Muscle layer of colon (tissue), 2 donors: Measurements from ENCODE around the gene CACNA2D3.

ENCODE experiments used
- H3K27ac ChIP-seq: one replicate; pipeline ENCODE4 v1.7.0; 2013; ENCODE audit warnings: low read depth, mild to moderate bottlenecking, low read length, moderate library complexity
- H3K27me3 ChIP-seq, 2 donors: one replicate each; pipeline ENCODE4 v1.7.0; 2013; ENCODE audit warnings: low read length in 2 of 2, mild to moderate bottlenecking in 2 of 2; ENCODE audit not compliant: insufficient read depth in 2 of 2, control insufficient read depth in 1 of 2
- H3K36me3 ChIP-seq: one replicate; pipeline ENCODE4 v1.7.0; 2013; ENCODE audit warnings: mild to moderate bottlenecking, low read length; ENCODE audit not compliant: insufficient read depth
- H3K4me1 ChIP-seq: one replicate; pipeline ENCODE4 v1.7.0; 2013; ENCODE audit warnings: mild to moderate bottlenecking, low read length; ENCODE audit not compliant: insufficient read depth
- H3K4me3 ChIP-seq, 2 donors: one replicate each; pipeline ENCODE4 v1.7.0; 2013; ENCODE audit warnings: low read length in 2 of 2, low read depth in 1 of 2, mild to moderate bottlenecking in 1 of 2, moderate library complexity in 1 of 2
- H3K9ac ChIP-seq: one replicate; pipeline ENCODE4 v1.7.0; 2013; ENCODE audit warnings: low read length
- H3K9me3 ChIP-seq: one replicate; pipeline ENCODE4 v1.7.0; 2013; ENCODE audit warnings: mild to moderate bottlenecking, low read length
- donor health status: abdominal sarcoma.
- donor health status: Adenocarcinoma of cecum.

Gene CACNA2D3

GRCh38 chr3:54863786-54864185 is 741.4 kb downstream of the CACNA2D3 start:
- H3K27ac ChIP-seq = no peak overlapping the region
- no peaks in the 10 kb centered on the region for H3K9me3 ChIP-seq
- no peaks in the 10 kb centered on the region for H3K36me3 ChIP-seq
- no peak overlapping the region for H3K4me3 ChIP-seq
- no peak overlapping the region for H3K9ac ChIP-seq
- no peaks in the 10 kb centered on the region for H3K27me3 ChIP-seq
- H3K4me1 ChIP-seq = no peaks in the 10 kb centered on the region

GRCh38 chr3:54865316-54865715 is 743.0 kb downstream of the CACNA2D3 start:
- no peak overlapping the region for H3K9ac ChIP-seq
- no peak overlapping the region for H3K4me3 ChIP-seq
- no peaks in the 10 kb centered on the region for H3K36me3 ChIP-seq
- no peaks in the 10 kb centered on the region for H3K4me1 ChIP-seq
- no peaks in the 10 kb centered on the region for H3K9me3 ChIP-seq
- H3K27ac ChIP-seq = no peak overlapping the region
- H3K27me3 ChIP-seq = no peaks in the 10 kb centered on the region

GRCh38 chr3:54866251-54866650 is 743.9 kb downstream of the CACNA2D3 start:
- Histone ChIP-seq H3K36me3 (no peaks in the 10 kb centered on the region), H3K27me3 (no peaks in the 10 kb centered on the region), H3K27ac (no peak overlapping the region), H3K9me3 (no peaks in the 10 kb centered on the region), H3K9ac (no peak overlapping the region), H3K4me3 (no peak overlapping the region), H3K4me1 (no peaks in the 10 kb centered on the region)

GRCh38 chr3:54870423-54870822 is 748.1 kb downstream of the CACNA2D3 start:
- Histone ChIP-seq H3K4me1 (no peaks in the 10 kb centered on the region), H3K9ac (no peak overlapping the region), H3K9me3 (no peaks in the 10 kb centered on the region), H3K27me3 (no peaks in the 10 kb centered on the region), H3K4me3 (no peak overlapping the region), H3K36me3 (no peaks in the 10 kb centered on the region), H3K27ac (no peak overlapping the region)

- H3K27me3 ChIP-seq = no peaks in the 10 kb centered on the region
- no peak overlapping the region for H3K27ac ChIP-seq
- H3K4me1 ChIP-seq = no peaks in the 10 kb centered on the region
- no peaks in the 10 kb centered on the region for H3K9me3 ChIP-seq
- H3K36me3 ChIP-seq = no peaks in the 10 kb centered on the region
- H3K9ac ChIP-seq = no peak overlapping the region
- H3K4me3 ChIP-seq = no peak overlapping the region
Measured at GRCh38 chr3:54871867-54872266, 749.5 kb downstream of the CACNA2D3 start.

- no peak overlapping the region for H3K4me3 ChIP-seq
- H3K27ac ChIP-seq = no peak overlapping the region
- no peaks in the 10 kb centered on the region for H3K36me3 ChIP-seq
- no peaks in the 10 kb centered on the region for H3K27me3 ChIP-seq
- no peaks in the 10 kb centered on the region for H3K4me1 ChIP-seq
- no peaks in the 10 kb centered on the region for H3K9me3 ChIP-seq
- no peak overlapping the region for H3K9ac ChIP-seq
Measured at GRCh38 chr3:54873059-54874010, 751.0 kb downstream of the CACNA2D3 start.

GRCh38 chr3:54874816-54875556 is 752.6 kb downstream of the CACNA2D3 start:
- H3K4me3 ChIP-seq = no peak overlapping the region
- no peak overlapping the region for H3K27ac ChIP-seq
- H3K27me3 ChIP-seq = no peaks in the 10 kb centered on the region
- H3K36me3 ChIP-seq = no peaks in the 10 kb centered on the region
- no peak overlapping the region for H3K9ac ChIP-seq
- H3K9me3 ChIP-seq = no peaks in the 10 kb centered on the region
- no peaks in the 10 kb centered on the region for H3K4me1 ChIP-seq

GRCh38 chr3:54875596-54876268 is 753.4 kb downstream of the CACNA2D3 start:
- Histone ChIP-seq H3K27me3 (no peaks in the 10 kb centered on the region), H3K4me3 (no peak overlapping the region), H3K9me3 (no peaks in the 10 kb centered on the region), H3K36me3 (no peaks in the 10 kb centered on the region), H3K4me1 (no peaks in the 10 kb centered on the region), H3K9ac (no peak overlapping the region), H3K27ac (no peak overlapping the region)

GRCh38 chr3:54876694-54877093 is 754.3 kb downstream of the CACNA2D3 start:
- H3K9me3 ChIP-seq = no peaks in the 10 kb centered on the region
- no peaks in the 10 kb centered on the region for H3K27me3 ChIP-seq
- no peaks in the 10 kb centered on the region for H3K36me3 ChIP-seq
- H3K4me3 ChIP-seq = no peak overlapping the region
- no peak overlapping the region for H3K27ac ChIP-seq
- H3K9ac ChIP-seq = no peak overlapping the region
- H3K4me1 ChIP-seq = no peaks in the 10 kb centered on the region

GRCh38 chr3:54877730-54878129 is 755.4 kb downstream of the CACNA2D3 start:
- Histone ChIP-seq H3K27ac (no peak overlapping the region), H3K9ac (no peak overlapping the region), H3K4me3 (no peak overlapping the region), H3K4me1 (no peaks in the 10 kb centered on the region), H3K36me3 (no peaks in the 10 kb centered on the region), H3K9me3 (no peaks in the 10 kb centered on the region), H3K27me3 (no peaks in the 10 kb centered on the region)

- Histone ChIP-seq H3K4me1 (no peaks in the 10 kb centered on the region), H3K9me3 (no peaks in the 10 kb centered on the region), H3K27me3 (no peaks in the 10 kb centered on the region)
Measured at GRCh38 chr3:54878145-54878544, 755.8 kb downstream of the CACNA2D3 start.

More at GRCh38 chr3:54878145-54878544, 755.8 kb downstream of the CACNA2D3 start:
- H3K9ac ChIP-seq = no peak overlapping the region
- H3K36me3 ChIP-seq = no peaks in the 10 kb centered on the region
- H3K4me3 ChIP-seq = no peak overlapping the region
- H3K27ac ChIP-seq = no peak overlapping the region
